Upper lobe of right lung (tissue), 1 donor: ENCODE data around the gene UNK. TPM values are rescaled to one million over a fixed set of nuclear protein-coding genes. Genes with fewer than 3 reads are reported as not detected.
A peak's percentile ranks its signal among the peaks of the same experiment; 100 is the strongest.

Source experiments
- ATAC-seq: fragments of 200-7000 bp; cut with Tn5 transposase; one replicate; pipeline ENCODE4 v1.9.1; 2020; ENCODE audit warnings: mild to moderate bottlenecking, moderate library complexity
- DNase-seq: peaks from one replicate; pipeline ENCODE4 v3.0.0-alpha.2; 2020
- H3K27ac ChIP-seq: fragments of 200-600 bp; one replicate; pipeline ENCODE4 v1.8.0; 2022
- H3K27me3 ChIP-seq: fragments of 200-600 bp; one replicate; pipeline ENCODE4 v1.8.0; 2022; ENCODE audit warnings: mild to moderate bottlenecking
- H3K36me3 ChIP-seq: fragments of 200-600 bp; one replicate; pipeline ENCODE4 v1.8.0; 2022
- H3K4me1 ChIP-seq: fragments of 200-600 bp; one replicate; pipeline ENCODE4 v1.8.0; 2022
- H3K4me3 ChIP-seq: fragments of 200-600 bp; one replicate; pipeline ENCODE4 v1.8.0; 2022; ENCODE audit warnings: mild to moderate bottlenecking
- H3K9me3 ChIP-seq: fragments of 200-600 bp; one replicate; pipeline ENCODE4 v1.8.0; 2022
- intact Hi-C: fragments of 100-400 bp; cut with DNase I; formaldehyde crosslinking; loops from one replicate; pipeline ENCODE4 v1.11.0; 2022
- long read RNA-seq: library from polyadenylated mRNA; unstranded; transcript quantifications from one replicate; pipeline ENCODE4 v2.0.0, GENCODE V29; 2021
- total RNA-seq: library from RNA; stranded (reverse); fragmentation: NEBNext Ultra II Directional; extraction: Animal tissue kit (Norgen Biotek cat#: 25700); gene quantifications from one replicate; pipeline ENCODE4 v1.2.1, GENCODE V29; 2021
- TF ChIP-seq, protein P1 (sequence below): fragments of 200-600 bp; IDR thresholded peaks from one replicate; pipeline ENCODE4 v1.8.0; 2022; ENCODE audit warnings: antibody characterized with exemption
- donor health status: DM: no; HTN: yes; CAD: no; lungs with severe emphysema.

The UNK gene, protein sequence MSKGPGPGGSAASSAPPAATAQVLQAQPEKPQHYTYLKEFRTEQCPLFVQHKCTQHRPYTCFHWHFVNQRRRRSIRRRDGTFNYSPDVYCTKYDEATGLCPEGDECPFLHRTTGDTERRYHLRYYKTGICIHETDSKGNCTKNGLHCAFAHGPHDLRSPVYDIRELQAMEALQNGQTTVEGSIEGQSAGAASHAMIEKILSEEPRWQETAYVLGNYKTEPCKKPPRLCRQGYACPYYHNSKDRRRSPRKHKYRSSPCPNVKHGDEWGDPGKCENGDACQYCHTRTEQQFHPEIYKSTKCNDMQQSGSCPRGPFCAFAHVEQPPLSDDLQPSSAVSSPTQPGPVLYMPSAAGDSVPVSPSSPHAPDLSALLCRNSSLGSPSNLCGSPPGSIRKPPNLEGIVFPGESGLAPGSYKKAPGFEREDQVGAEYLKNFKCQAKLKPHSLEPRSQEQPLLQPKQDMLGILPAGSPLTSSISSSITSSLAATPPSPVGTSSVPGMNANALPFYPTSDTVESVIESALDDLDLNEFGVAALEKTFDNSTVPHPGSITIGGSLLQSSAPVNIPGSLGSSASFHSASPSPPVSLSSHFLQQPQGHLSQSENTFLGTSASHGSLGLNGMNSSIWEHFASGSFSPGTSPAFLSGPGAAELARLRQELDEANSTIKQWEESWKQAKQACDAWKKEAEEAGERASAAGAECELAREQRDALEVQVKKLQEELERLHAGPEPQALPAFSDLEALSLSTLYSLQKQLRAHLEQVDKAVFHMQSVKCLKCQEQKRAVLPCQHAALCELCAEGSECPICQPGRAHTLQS
- total RNA-seq = 27.1 TPM
- long read RNA-seq, partial matches to known transcripts = 9 of 18 reads
- long read RNA-seq, other reads (novel, unspliced or antisense) = 7 of 18 reads

DNA sequence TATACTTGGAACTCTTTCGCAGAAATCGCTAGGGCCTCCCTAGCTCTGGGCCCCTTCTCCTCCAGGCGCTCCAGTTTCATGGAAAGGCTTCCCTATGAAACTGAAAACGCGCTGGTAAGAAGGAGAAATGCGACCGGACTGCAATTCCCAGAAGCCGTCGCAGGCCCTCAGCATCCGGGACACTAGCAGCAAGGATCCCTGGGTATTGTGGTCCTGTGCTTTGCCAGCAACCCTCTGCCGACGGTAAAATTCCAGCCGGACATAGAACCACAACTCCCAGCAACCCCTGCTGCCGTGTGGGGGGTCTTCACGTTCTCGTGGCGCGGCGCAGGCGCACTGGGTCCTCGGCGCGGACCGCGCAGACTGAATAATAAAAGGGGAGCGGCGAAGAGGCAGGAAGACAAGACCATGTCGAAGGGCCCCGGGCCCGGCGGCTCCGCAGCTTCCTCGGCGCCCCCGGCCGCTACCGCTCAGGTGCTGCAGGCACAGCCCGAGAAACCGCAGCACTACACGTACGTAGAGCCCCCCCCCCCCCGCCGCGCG is at the start of gene UNK:
UNK (plus strand) TSS at position 334 of the 543 bp plus-strand sequence; CDS start at position 409, 75 bp downstream.
- peak within 1 kb of the TSS; percentile 59 for H3K4me3 ChIP-seq
- intact Hi-C loops = no loop called here
- TF ChIP-seq, protein P1, sequence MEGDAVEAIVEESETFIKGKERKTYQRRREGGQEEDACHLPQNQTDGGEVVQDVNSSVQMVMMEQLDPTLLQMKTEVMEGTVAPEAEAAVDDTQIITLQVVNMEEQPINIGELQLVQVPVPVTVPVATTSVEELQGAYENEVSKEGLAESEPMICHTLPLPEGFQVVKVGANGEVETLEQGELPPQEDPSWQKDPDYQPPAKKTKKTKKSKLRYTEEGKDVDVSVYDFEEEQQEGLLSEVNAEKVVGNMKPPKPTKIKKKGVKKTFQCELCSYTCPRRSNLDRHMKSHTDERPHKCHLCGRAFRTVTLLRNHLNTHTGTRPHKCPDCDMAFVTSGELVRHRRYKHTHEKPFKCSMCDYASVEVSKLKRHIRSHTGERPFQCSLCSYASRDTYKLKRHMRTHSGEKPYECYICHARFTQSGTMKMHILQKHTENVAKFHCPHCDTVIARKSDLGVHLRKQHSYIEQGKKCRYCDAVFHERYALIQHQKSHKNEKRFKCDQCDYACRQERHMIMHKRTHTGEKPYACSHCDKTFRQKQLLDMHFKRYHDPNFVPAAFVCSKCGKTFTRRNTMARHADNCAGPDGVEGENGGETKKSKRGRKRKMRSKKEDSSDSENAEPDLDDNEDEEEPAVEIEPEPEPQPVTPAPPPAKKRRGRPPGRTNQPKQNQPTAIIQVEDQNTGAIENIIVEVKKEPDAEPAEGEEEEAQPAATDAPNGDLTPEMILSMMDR = no peak
- ATAC-seq (peak; percentile 92), DNase-seq (peak; percentile 97)
- peak within 1 kb of the TSS; percentile 96 for H3K27ac ChIP-seq
- H3K9me3 ChIP-seq = no peaks in the 10 kb centered on the region
- no peaks in the 10 kb centered on the region for H3K36me3 ChIP-seq
- H3K27me3 ChIP-seq = no peaks in the 10 kb centered on the region
- H3K4me1 ChIP-seq = peaks cover 29% of the 10 kb centered on the region

DNA sequence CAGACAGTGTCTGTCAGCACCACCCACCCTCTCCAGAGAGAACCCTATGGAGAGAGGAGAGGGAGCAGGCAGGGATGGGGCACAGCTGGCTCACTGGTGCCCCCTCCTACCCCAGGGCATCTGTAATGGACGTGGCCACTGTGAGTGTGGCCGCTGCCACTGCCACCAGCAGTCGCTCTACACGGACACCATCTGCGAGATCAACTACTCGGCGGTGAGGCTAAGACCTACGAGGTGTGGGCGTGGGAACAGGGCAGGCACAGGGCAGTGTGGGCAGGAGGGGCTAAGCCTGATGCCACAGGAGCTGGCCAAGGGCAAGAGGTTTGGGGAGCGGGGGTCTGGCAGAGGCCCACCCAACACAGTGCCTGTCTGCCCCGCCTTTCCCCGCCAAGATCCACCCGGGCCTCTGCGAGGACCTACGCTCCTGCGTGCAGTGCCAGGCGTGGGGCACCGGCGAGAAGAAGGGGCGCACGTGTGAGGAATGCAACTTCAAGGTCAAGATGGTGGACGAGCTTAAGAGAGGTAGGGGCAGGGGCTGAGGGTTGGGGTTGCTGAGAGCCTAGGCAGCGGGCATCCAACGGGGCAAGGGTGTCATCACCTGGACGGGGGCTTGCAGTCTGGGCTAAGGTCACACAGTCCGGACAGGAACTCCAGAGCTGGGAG is 48.3 kb upstream of the UNK start:
- DNase-seq (no peak), ATAC-seq (no peak)
- intact Hi-C loops = no loop called here
- Histone ChIP-seq H3K36me3 (no peaks in the 10 kb centered on the region), H3K27me3 (no peaks in the 10 kb centered on the region), H3K27ac (no peak overlapping the region), H3K9me3 (no peaks in the 10 kb centered on the region), H3K4me3 (no peak overlapping the region), H3K4me1 (no peaks in the 10 kb centered on the region)
- TF ChIP-seq, protein P1 = no peak

DNA sequence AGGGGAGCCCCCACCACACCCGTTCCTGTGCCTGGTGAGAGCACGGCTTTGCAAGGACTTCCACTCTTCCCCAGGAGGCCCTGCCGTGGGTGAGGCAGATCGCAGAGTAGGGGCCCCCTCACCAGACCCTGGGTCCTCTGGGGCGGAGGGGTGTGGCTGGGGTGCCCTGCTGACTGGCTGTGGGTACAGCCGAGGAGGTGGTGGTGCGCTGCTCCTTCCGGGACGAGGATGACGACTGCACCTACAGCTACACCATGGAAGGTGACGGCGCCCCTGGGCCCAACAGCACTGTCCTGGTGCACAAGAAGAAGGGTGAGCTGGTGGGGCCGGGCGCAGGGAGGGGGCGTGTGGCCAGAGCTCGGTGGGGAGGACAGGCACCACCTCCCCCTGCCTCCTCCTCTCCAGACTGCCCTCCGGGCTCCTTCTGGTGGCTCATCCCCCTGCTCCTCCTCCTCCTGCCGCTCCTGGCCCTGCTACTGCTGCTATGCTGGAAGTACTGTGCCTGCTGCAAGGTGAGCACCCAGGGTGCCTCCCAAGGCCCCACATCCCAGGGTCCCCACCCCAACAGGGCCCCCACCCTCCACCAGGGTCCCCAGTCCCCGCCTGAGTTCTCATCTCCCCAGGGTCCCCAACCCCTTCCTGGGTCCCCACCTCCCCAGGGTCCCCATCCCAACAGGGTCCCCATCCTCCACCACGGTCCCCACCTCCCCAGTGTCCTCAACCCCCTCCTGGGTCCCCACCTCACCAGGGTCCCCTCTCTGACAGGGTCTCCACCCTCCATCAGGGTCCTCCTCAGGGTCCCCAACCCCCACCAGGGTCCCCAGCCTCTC is 47.3 kb upstream of the UNK start:
- intact Hi-C loops = no loop called here
- TF ChIP-seq, protein P1 = no peak
- Histone ChIP-seq H3K27ac (no peak overlapping the region), H3K27me3 (no peaks in the 10 kb centered on the region), H3K4me1 (no peaks in the 10 kb centered on the region), H3K9me3 (no peaks in the 10 kb centered on the region), H3K4me3 (no peak overlapping the region), H3K36me3 (no peaks in the 10 kb centered on the region)
- ATAC-seq (no peak), DNase-seq (no peak)

DNA sequence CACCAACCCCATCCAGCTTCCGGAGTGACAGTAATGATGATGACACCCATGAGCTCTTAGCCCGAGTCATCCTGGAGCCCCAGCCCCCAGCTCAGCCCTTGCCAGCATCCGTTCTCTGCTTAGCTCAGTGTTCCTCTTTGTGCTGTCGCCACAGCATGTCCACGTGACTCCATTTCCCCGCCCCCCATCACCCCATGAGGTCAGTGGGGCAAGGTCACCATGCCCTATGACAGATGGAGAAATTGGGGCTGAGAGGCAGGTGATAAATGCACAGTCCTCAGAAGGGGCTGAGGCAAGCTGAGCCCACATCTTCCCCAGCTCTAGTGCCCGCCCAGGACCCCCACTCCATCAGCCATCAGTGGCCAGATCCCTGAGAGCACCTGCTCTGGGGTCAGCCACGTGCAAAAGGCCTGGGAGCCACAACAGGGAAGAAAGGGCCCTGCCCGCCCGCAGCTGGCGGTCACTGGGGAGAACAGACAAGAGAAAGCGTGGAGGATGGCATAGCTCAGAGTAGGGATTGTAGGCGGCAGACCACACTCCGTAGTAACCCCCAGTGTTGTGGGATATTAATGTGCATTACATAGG is 46.3 kb upstream of the UNK start:
- Histone ChIP-seq H3K4me3 (no peak overlapping the region), H3K4me1 (no peaks in the 10 kb centered on the region), H3K27ac (no peak overlapping the region), H3K27me3 (no peaks in the 10 kb centered on the region), H3K36me3 (no peaks in the 10 kb centered on the region), H3K9me3 (no peaks in the 10 kb centered on the region)
- intact Hi-C loops = no loop called here
- peak; percentile 76 for ATAC-seq
- DNase-seq = no peak
- TF ChIP-seq, protein P1 = no peak
